ENCODE results near the gene BUB3.

BUB3 gene

GRCh38 chr10:123154092-123154710 is at the start of gene BUB3:
TSS of gene BUB3 (plus strand) at chr10:123154402. CDS start at chr10:123154918, 516 bp downstream.
- ATAC-seq (peak; percentile 94), DNase-seq (peak; percentile 91)

GRCh38 chr10:123109466-123109865 is 44.7 kb upstream of the BUB3 start:
- no peak for ATAC-seq
- no peak for DNase-seq

- ATAC-seq = no peak
- DNase-seq = no peak
These were observed 36.4 kb upstream of the BUB3 start for GRCh38 chr10:123117644-123118417.

- ATAC-seq (no peak), DNase-seq (no peak)
These were observed 35.1 kb upstream of the BUB3 start for GRCh38 chr10:123119081-123119480.

- no peak for ATAC-seq
- no peak for DNase-seq
These were observed 28.0 kb upstream of the BUB3 start for GRCh38 chr10:123126246-123126645.

GRCh38 chr10:123129618-123130271 is 24.5 kb upstream of the BUB3 start:
- DNase-seq (no peak), ATAC-seq (peak; percentile 28)

- peak; percentile 65 for ATAC-seq
- peak; percentile 91 for DNase-seq
These were observed 21.4 kb upstream of the BUB3 start for GRCh38 chr10:123132576-123133477.

GRCh38 chr10:123133541-123134342 is 20.5 kb upstream of the BUB3 start:
- ATAC-seq = no peak
- no peak for DNase-seq

GRCh38 chr10:123134343-123134914 is 19.8 kb upstream of the BUB3 start:
- peak; percentile 15 for DNase-seq
- no peak for ATAC-seq

- ATAC-seq (no peak), DNase-seq (no peak)
These were observed 19.2 kb upstream of the BUB3 start for GRCh38 chr10:123134915-123135414.

- ATAC-seq = peak; percentile 47
- DNase-seq = peak; percentile 62
These were observed 18.6 kb upstream of the BUB3 start, which contains the start of gene HMX3 for GRCh38 chr10:123135415-123136141. TSS of gene HMX3 (plus strand) at chr10:123135970. CDS start at chr10:123136051, 81 bp downstream.

GRCh38 chr10:123136221-123136805 is 17.9 kb upstream of the BUB3 start:
- ATAC-seq (no peak), DNase-seq (peak; percentile 18)

GRCh38 chr10:123136806-123137642 is 17.2 kb upstream of the BUB3 start:
- DNase-seq (peak; percentile 42), ATAC-seq (peak; percentile 15)

- DNase-seq (no peak), ATAC-seq (no peak)
These were observed 15.1 kb upstream of the BUB3 start for GRCh38 chr10:123139165-123139520.

- peak; percentile 13 for DNase-seq
- no peak for ATAC-seq
These were observed 14.6 kb upstream of the BUB3 start for GRCh38 chr10:123139521-123140163.

GRCh38 chr10:123140164-123140982 is 13.8 kb upstream of the BUB3 start:
- peak; percentile 17 for DNase-seq
- ATAC-seq = no peak

- ATAC-seq = no peak
- no peak for DNase-seq
These were observed 13.2 kb upstream of the BUB3 start for GRCh38 chr10:123140983-123141390.

All from stimulated activated naive CD8-positive, alpha-beta T cell treated with anti-CD3 and anti-CD28 coated beads, Interleukin-15, Interleukin-2, amounts not matched to agents 100 U/mL and 50 U/mL, for 24 hours (primary cell).